AG04449 (cell line): ENCODE measurements around the gene RPL28.
A peak's percentile ranks its signal among the peaks of the same experiment; 100 is the strongest.

Source experiments
- CTCF ChIA-PET: fragments of 350-600 bp; formaldehyde crosslinking; extraction: SDS; loops from one replicate; lab custom pipeline; 2021; ENCODE audit warnings: antibody characterized with exemption; lab: Yijun Ruan, JAX
- POLR2A ChIA-PET: fragments of 400-600, 350-600 bp; formaldehyde crosslinking; extraction: SDS; loops from one replicate; lab custom pipeline; 2020; ENCODE audit warnings: antibody characterized with exemption, inconsistent platforms; lab: Yijun Ruan, JAX
- DNase-seq: peaks from one replicate; pipeline ENCODE4 v3.0.0-alpha.2; 2010; ENCODE audit warnings: low read depth, low spot score
- H3K4me3 ChIP-seq: 2 replicates; pipeline ENCODE4 v1.5.1; 2011; ENCODE audit warnings: low read depth, mild to moderate bottlenecking, control low read depth, low read length
- TF ChIP-seq, protein P1 (sequence below): IDR thresholded peaks from one replicate; pipeline ENCODE4 v1.5.1; 2011; ENCODE audit warnings: mild to moderate bottlenecking, moderate library complexity, low read length, control low read depth, inconsistent platforms; ENCODE audit not compliant: insufficient read depth; ENCODE audit errors: missing control alignments

RPL28 gene

GRCh38 chr19:55383279-55384130, 2.2 kb upstream of the RPL28 start:
- DNase-seq, result no peak

DNA sequence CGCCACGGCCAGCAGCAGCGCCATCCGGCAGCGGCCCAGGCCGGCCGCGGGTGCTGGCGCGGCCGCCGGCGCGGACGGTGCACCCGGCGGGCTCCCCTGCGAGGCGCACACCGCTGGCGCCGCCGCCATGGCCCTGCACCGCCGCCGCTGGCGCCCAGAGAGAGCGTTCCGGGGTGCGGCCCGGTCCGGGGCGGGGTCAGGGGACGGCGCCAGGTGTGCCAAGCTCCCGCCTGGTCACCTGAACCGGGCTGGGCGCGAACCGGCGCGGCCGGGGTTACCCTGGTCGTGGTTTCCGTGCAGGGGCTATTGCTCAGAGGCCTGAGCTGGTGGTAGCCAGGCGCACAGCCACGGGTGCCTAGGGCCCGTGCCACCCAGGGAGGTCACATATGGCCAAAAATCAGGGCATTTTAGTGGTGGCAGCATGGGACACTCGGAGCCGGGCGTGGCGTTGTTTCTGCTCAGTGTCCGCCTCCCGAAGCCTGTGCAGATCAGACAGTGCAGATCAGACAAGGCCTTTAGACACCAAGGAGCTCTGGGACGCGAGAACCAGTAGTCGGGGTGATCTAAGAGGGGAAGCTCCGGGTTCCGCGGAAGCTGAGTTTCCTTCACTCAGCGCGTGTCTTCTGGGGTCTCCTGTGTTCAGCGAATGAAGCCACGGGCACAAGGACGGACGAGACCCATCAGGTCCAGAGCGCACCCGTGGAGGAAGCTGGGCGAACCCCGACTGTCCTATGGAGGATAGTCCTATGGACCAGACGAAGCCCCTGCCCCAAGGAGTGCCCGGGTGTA, 1.4 kb upstream of the RPL28 start, which contains the start of gene TMEM238:
Gene TMEM238 (minus strand): TSS at position 162 of the 789 bp plus-strand sequence. CDS start 33 bp downstream, at position 129.
- TF ChIP-seq, protein P1, sequence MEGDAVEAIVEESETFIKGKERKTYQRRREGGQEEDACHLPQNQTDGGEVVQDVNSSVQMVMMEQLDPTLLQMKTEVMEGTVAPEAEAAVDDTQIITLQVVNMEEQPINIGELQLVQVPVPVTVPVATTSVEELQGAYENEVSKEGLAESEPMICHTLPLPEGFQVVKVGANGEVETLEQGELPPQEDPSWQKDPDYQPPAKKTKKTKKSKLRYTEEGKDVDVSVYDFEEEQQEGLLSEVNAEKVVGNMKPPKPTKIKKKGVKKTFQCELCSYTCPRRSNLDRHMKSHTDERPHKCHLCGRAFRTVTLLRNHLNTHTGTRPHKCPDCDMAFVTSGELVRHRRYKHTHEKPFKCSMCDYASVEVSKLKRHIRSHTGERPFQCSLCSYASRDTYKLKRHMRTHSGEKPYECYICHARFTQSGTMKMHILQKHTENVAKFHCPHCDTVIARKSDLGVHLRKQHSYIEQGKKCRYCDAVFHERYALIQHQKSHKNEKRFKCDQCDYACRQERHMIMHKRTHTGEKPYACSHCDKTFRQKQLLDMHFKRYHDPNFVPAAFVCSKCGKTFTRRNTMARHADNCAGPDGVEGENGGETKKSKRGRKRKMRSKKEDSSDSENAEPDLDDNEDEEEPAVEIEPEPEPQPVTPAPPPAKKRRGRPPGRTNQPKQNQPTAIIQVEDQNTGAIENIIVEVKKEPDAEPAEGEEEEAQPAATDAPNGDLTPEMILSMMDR, result no peak
- no peak for DNase-seq
- H3K4me3 ChIP-seq, result peak within 1 kb of the TSS; percentile 97
- ChIA-PET CTCF (interaction anchor here (0.7 to 3.4 kb wide), 15 partner anchors 8 to 248 kb away, joined by 3 to 50 read pairs (median 4); partner anchors contain the start of gene IL11), POLR2A (interaction anchor here (0.8 to 3.8 kb wide), 3 partner anchors 16 to 125 kb away, joined by 3 to 20 read pairs (median 10); partner anchors contain the start of genes PPP6R1 and UBE2S)

More at GRCh38 chr19:55383279-55384130, 2.2 kb upstream of the RPL28 start:
- TF ChIP-seq, protein P1, result peak; percentile 15
- ChIA-PET POLR2A (interaction anchor here (1.9 to 3.8 kb wide), 2 partner anchors 15 to 23 kb away, joined by 10 to 20 read pairs; partner anchors contain the start of gene UBE2S), CTCF (interaction anchor here (0.7 to 3.4 kb wide), 13 partner anchors 11 to 243 kb away, joined by 3 to 50 read pairs (median 5); partner anchors contain the start of gene IL11)
- peak overlapping the region; percentile 52 for H3K4me3 ChIP-seq

DNA sequence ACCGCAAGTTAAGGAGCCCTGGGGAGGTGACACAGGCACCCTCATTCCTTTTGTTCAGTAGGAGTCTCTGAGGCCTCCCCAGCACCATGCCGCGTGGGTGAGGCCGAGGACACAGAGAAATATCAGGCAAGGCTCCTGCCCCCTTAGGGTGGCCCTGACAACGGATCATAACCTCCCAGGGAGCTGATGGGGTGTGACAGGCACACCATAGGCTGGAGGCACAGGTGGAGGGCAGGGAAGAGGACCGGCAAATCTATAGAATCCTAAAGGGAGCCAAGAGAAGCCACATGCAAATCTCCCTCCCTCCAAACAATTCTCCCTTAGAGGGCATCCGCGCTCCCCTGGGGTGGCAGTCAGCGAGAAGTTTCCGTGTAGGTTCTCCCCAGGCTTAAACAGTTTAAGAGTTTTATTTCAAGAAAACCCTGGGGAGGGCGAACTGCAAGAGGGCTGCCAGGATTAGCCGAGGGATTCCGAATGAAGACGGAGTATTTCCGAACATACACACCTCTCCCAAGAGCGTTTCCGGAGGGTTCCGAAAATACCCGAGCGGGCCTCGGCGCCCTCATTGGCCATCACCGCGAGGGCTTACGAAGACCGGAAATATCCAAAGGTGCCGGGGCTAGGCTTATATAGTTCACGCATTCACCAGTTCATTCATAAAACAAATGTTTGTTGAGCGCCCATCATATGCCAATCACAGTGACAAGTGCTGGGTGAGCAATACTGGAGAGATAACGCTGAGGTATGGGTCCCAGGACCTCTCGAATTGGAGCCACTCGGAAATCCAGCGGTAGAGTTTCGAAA, 610 bp upstream of the RPL28 start:
- DNase-seq, result peak; percentile 64
- CTCF ChIA-PET, result interaction anchor here (0.7 to 3.4 kb wide), 10 partner anchors 9 to 249 kb away, joined by 3 to 50 read pairs (median 8); partner anchors contain the start of gene IL11
- TF ChIP-seq, protein P1, result no peak
- H3K4me3 ChIP-seq, result peak overlapping the region; percentile 97
- POLR2A ChIA-PET, result interaction anchor here (0.8 to 10.8 kb wide), 4 partner anchors 16 to 126 kb away, joined by 3 to 86 read pairs (median 15); partner anchors contain the start of genes PPP6R1 and UBE2S

- no peak for DNase-seq
- ChIA-PET CTCF (interaction anchor here (1.0 to 5.3 kb wide), 4 partner anchors 32 to 226 kb away, joined by 5 to 33 read pairs (median 6); no protein-coding TSS in a partner anchor), POLR2A (interaction anchor here (0.9 to 10.8 kb wide), 6 partner anchors 17 to 220 kb away, joined by 3 to 86 read pairs (median 4); partner anchors contain the start of genes DNAAF3, HSPBP1, KMT5C and UBE2S)
- peak overlapping the region; percentile 97 for H3K4me3 ChIP-seq
- TF ChIP-seq, protein P1, result no peak
Observed at GRCh38 chr19:55386493-55386971, 800 bp downstream of the RPL28 start.
